Adrenal gland (tissue), 5 donors: ENCODE results near the gene RPS6KA2.

Experiments
- POLR2A ChIP-seq, 2 donors: fragments of 450-650 bp; IDR thresholded peaks; one replicate each; pipeline ENCODE4 v1.6.1; 2017; ENCODE audit warnings: antibody characterized with exemption in 2 of 2, mild to moderate bottlenecking in 2 of 2, moderate library complexity in 1 of 2
- TF ChIP-seq, protein P1 (sequence below), 6 experiments: fragments of 450-650 bp in 4 of 6; fragments of 200-600 bp in 2 of 6; sonication (generic) in 1 of 6; IDR thresholded peaks; 1 replicate in 5 of 6; 2 replicates in 1 of 6; pipeline versions ENCODE4 v1.5.1 to v1.8.0; 2016 to 2021; ENCODE audit warnings: antibody characterized with exemption in 6 of 6, mild to moderate bottlenecking in 2 of 6, moderate library complexity in 1 of 6
- donor health status: DM: no; HTN: no; CAD: no.

DNA sequence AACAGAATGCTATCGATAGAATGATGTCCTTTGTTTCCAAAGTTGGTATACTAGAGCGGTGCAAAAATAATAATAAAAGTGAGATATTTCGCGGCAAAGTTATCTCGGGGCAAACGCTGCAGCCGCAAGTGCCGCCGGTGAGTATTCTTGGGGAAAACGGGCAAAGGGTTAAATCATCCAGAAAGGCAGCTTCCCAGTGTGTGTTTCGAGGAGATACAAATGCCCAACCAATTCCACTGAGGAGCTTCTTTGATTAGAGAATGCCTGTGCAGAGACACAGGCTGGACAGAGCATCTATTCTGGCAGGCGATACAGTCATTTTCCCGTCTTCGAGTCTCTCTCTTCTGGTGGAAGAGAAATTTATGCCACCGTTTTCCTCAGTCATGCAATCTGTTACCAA lies 186.3 kb downstream of the RPS6KA2 start:
- TF ChIP-seq, protein P1, sequence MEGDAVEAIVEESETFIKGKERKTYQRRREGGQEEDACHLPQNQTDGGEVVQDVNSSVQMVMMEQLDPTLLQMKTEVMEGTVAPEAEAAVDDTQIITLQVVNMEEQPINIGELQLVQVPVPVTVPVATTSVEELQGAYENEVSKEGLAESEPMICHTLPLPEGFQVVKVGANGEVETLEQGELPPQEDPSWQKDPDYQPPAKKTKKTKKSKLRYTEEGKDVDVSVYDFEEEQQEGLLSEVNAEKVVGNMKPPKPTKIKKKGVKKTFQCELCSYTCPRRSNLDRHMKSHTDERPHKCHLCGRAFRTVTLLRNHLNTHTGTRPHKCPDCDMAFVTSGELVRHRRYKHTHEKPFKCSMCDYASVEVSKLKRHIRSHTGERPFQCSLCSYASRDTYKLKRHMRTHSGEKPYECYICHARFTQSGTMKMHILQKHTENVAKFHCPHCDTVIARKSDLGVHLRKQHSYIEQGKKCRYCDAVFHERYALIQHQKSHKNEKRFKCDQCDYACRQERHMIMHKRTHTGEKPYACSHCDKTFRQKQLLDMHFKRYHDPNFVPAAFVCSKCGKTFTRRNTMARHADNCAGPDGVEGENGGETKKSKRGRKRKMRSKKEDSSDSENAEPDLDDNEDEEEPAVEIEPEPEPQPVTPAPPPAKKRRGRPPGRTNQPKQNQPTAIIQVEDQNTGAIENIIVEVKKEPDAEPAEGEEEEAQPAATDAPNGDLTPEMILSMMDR (IDR thresholded peaks at IDR 0.05) = no peak
- TF ChIP-seq POLR2A (IDR thresholded peaks at IDR 0.05) = no peak
